NB4 (cell line): ENCODE results near the gene PANK4.
"Not testable (repeated sequence)": the region's sequence is repeated elsewhere in the genome, so short reads cannot be mapped to it uniquely, and the experiment has no call there.

ENCODE experiments used
- MYC ChIP-seq: IDR thresholded peaks from 2 replicates; pipeline ENCODE4 v1.6.1; 2011; ENCODE audit warnings: low read depth, low read length
- POLR2A ChIP-seq: IDR thresholded peaks from 2 replicates; pipeline ENCODE4 v1.6.1; 2011; ENCODE audit warnings: mild to moderate bottlenecking; ENCODE audit not compliant: insufficient read length; ENCODE audit errors: extremely low read depth
- TF ChIP-seq, protein P1 (sequence below): IDR thresholded peaks from one replicate; pipeline ENCODE4 v1.5.1; 2012; ENCODE audit warnings: low read depth, low read length
- TF ChIP-seq, protein P2 (sequence below): IDR thresholded peaks from 2 replicates; pipeline ENCODE4 v1.6.1; 2011; ENCODE audit warnings: low read depth, low read length

DNA sequence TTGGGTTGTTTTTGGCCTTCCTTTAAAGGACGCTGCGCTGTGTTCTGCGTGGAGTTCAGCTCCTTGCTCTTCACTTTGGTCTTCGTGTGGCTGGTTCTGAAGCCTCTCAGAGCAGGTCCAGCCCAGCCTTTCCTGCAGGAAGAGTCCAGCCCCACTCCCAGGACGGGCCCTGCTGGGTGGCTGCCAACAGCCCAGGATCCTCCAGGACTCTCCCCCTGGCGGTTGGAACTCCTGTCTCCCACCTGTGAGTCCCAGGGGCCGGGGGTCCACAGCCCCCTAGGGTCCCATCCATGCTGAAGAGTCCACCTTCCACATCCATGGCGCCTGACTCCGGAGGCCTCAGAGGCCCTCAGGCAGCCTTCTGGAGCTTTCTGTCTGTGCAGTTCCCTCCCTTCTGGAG, 25.1 kb upstream of the PANK4 start:
- TF ChIP-seq, protein P1, sequence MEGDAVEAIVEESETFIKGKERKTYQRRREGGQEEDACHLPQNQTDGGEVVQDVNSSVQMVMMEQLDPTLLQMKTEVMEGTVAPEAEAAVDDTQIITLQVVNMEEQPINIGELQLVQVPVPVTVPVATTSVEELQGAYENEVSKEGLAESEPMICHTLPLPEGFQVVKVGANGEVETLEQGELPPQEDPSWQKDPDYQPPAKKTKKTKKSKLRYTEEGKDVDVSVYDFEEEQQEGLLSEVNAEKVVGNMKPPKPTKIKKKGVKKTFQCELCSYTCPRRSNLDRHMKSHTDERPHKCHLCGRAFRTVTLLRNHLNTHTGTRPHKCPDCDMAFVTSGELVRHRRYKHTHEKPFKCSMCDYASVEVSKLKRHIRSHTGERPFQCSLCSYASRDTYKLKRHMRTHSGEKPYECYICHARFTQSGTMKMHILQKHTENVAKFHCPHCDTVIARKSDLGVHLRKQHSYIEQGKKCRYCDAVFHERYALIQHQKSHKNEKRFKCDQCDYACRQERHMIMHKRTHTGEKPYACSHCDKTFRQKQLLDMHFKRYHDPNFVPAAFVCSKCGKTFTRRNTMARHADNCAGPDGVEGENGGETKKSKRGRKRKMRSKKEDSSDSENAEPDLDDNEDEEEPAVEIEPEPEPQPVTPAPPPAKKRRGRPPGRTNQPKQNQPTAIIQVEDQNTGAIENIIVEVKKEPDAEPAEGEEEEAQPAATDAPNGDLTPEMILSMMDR, result not testable (repeated sequence)
- TF ChIP-seq, protein P2, sequence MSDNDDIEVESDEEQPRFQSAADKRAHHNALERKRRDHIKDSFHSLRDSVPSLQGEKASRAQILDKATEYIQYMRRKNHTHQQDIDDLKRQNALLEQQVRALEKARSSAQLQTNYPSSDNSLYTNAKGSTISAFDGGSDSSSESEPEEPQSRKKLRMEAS, result not testable (repeated sequence)
- TF ChIP-seq POLR2A, MYC: not testable (repeated sequence)
